HUES64 (cell line): ENCODE measurements around the gene SAMD4B.

ENCODE experiments used
- H3K27ac ChIP-seq: 2 replicates; pipeline ENCODE4 v1.7.0; 2013; ENCODE audit warnings: low read depth, low read length, inconsistent platforms
- H3K27me3 ChIP-seq: 2 replicates; pipeline ENCODE4 v1.6.1; 2013; ENCODE audit warnings: mild to moderate bottlenecking, low read length; ENCODE audit not compliant: insufficient read depth
- H3K36me3 ChIP-seq: 2 replicates; pipeline ENCODE4 v1.6.1; 2013; ENCODE audit warnings: mild to moderate bottlenecking, low read length; ENCODE audit not compliant: insufficient read depth
- H3K4me1 ChIP-seq: 2 replicates; pipeline ENCODE4 v1.6.1; 2013; ENCODE audit warnings: mild to moderate bottlenecking, low read length, moderate library complexity; ENCODE audit not compliant: insufficient read depth
- H3K4me3 ChIP-seq: 2 replicates; pipeline ENCODE4 v1.5.1; 2013; ENCODE audit warnings: mild to moderate bottlenecking, low read length, moderate library complexity
- H3K9ac ChIP-seq: 2 replicates; pipeline ENCODE4 v1.6.1; 2013; ENCODE audit warnings: mild to moderate bottlenecking, low read depth, low read length
- H3K9me3 ChIP-seq: 2 replicates; pipeline ENCODE4 v1.6.1; 2013; ENCODE audit warnings: low read depth, low read length; ENCODE audit not compliant: insufficient read depth
- WGBS: fragments of 150-250, 120-280 bp; methylation state at CpG from one replicate; pipeline ENCODE4 v1.1.7; 2013; ENCODE audit warnings: missing lambda C conversion rate; 5-methylcytosine and 5-hydroxymethylcytosine counted together

Gene SAMD4B

GRCh38 chr19:39399668-39400050 is 57.4 kb downstream of the SAMD4B start:
- WGBS: 93% methylated on average over 4 of the region's 4 CpGs
- no peak overlapping the region for H3K27ac ChIP-seq
- H3K9ac ChIP-seq: no peak overlapping the region
- H3K36me3 ChIP-seq: peaks cover 11% of the 10 kb centered on the region
- no peaks in the 10 kb centered on the region for H3K27me3 ChIP-seq
- no peaks in the 10 kb centered on the region for H3K9me3 ChIP-seq
- no peak overlapping the region for H3K4me3 ChIP-seq
- H3K4me1 ChIP-seq: peaks cover 14% of the 10 kb centered on the region

DNA sequence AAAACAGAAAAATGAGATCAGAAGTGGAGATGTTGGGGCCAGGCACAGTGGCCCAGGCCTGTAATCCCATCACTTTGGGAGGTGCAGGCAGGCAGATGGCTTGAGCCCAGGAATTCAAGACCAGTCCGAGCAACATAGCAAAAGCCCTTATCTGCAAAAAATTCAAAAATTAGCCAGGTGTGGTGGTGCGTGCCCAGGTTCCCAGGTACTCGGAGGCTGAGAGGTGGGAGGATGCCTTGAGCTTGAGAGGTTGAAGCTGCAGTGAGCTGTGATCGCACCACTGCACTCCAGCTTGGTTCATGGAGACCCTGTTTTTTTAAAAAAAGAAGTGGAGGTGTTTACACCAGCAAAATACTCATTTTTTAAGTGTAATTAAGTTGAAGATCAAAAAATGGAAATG is 57.8 kb downstream of the SAMD4B start:
- H3K36me3 ChIP-seq: peaks cover 9% of the 10 kb centered on the region
- H3K9ac ChIP-seq: no peak overlapping the region
- H3K4me1 ChIP-seq: peaks cover 16% of the 10 kb centered on the region
- H3K27ac ChIP-seq: no peak overlapping the region
- no peak overlapping the region for H3K4me3 ChIP-seq
- H3K9me3 ChIP-seq: no peaks in the 10 kb centered on the region
- WGBS: 95% methylated on average over 4 of the region's 4 CpGs
- H3K27me3 ChIP-seq: no peaks in the 10 kb centered on the region

DNA sequence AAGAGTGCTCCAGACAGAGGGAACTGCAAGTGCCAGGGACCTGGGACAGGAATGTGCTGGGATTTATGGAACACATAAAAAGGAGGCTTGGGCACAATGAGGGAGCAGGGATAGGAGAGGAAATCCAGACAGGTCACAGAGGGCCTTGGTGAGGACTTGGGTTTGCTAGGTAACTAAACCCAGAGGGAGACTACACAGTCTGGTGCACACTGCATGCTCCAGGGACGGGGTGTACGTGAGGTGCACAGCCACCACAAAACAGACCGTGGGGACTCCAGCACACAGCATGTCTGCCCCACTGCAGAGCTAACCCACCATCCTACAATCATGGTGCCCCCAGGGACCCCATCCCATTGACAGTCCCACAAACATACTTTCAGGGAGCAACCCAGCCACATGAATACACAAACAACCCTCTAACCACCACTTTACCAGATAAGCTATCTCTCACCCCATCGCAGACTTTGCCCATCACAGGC is 58.9 kb downstream of the SAMD4B start:
- Histone ChIP-seq H3K27me3 (no peaks in the 10 kb centered on the region), H3K9ac (no peak overlapping the region), H3K4me3 (no peak overlapping the region), H3K9me3 (no peaks in the 10 kb centered on the region), H3K27ac (peak overlapping the region; percentile 98; the same call in 1 of the 2 replicates), H3K36me3 (0 out of 2 replicates have a peak, but pooled peaks cover 5% of the 10 kb centered on the region), H3K4me1 (peaks cover 23% of the 10 kb centered on the region)
- 90% methylated on average over 4 of the region's 4 CpGs for WGBS

DNA sequence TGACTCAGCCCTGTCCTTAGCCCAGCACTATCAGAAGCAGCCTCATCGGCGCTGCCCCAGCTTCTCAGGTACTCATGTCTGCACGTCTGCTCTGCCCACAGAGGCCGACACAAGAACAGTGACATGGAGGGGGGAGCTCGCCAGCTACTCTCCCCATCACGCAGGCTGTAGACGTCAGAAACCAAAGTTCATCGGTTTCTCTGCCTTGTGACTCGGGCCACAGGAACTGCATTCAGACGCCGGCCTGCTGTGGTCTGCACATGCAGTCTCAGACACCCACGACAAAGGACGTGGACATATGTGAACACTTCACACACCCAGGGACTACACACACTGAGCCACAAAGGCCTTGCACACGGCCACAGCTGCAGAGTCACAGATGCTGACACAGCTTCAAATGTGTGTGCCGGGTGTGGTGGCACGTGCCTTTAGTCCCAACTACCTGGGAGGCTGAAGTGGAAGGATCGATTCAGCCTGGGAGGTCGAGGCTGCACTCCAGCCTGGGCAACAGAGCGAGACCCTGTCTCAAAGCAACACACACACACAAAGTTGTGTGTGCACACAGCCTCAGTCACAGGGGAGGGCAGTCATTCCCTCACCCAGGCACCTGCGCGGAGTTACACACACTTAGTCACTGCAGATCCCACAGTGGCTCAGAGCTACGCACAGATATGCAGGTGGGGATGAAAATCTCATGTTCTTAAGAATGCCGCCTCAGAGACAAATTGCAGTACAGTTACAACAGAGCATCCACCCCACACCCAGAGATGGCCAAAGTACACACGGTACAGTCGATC is 59.5 kb downstream of the SAMD4B start:
- H3K9ac ChIP-seq: peak overlapping the region; percentile 82
- H3K27me3 ChIP-seq: no peaks in the 10 kb centered on the region
- 77% methylated on average over 25 of the region's 25 CpGs for WGBS
- 0 out of 2 replicates have a peak, but pooled peaks cover 5% of the 10 kb centered on the region for H3K36me3 ChIP-seq
- H3K27ac ChIP-seq: peak overlapping the region; percentile 98
- H3K9me3 ChIP-seq: no peaks in the 10 kb centered on the region
- H3K4me1 ChIP-seq: peaks cover 25% of the 10 kb centered on the region
- peak overlapping the region; percentile 67 for H3K4me3 ChIP-seq

GRCh38 chr19:39402346-39403300 is 60.4 kb downstream of the SAMD4B start:
- H3K27me3 ChIP-seq: no peaks in the 10 kb centered on the region
- H3K9me3 ChIP-seq: no peaks in the 10 kb centered on the region
- peak overlapping the region; percentile 67 for H3K4me3 ChIP-seq
- H3K4me1 ChIP-seq: peaks cover 25% of the 10 kb centered on the region
- H3K36me3 ChIP-seq: 0 out of 2 replicates have a peak, but pooled peaks cover 2% of the 10 kb centered on the region
- peak overlapping the region; percentile 82 for H3K9ac ChIP-seq
- H3K27ac ChIP-seq: peak overlapping the region; percentile 98
- 5% methylated on average over 59 of the region's 59 CpGs for WGBS

DNA sequence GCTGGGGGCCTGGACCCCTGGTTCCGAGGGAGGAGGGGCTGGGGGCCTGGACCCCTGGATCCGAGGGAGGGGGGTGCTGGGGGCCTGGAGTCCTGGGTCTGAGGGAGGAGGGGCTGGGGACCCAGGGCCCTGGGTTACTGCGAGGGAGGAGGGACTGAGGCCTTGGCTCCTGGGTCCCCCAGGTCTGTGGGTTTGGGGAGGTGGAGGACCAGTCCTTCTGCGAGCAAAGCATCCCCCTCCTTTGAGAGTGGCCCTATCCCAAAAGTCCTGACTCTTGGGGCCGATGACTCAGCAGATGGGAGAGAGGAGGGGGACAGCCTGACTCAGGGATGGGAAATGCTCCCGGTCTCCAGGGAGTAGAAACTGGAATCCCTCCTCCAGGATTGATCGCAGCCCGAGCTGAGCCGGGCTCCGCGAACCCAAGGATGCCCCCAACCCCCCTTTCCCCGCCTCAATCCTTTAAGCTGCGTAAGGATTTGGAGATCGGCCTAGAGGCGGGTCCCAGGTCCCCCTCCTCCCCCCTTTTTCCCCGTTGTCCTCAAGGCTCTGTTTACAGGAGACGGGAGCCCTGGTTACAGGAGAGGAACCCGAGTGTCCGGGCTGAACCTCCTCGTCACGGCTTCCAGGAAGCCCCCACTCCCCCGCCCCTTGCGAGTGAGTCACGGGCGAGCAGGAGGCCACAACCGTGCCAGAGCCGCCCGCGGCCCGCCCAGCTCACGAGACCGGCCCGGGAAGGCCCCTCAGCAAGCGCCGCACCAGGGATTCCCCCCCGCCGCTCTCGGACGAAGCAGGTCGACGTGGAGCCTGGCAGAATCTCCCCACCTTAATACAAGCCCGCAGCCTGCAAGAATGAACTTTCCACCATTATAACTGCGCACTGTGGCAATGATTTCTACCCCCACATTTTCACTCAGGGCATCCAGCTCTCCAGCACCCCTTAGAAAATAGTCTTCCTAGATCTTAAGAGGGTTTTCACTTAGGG is 61.4 kb downstream of the SAMD4B start:
- Histone ChIP-seq H3K36me3 (0 out of 2 replicates have a peak, but pooled peaks cover 2% of the 10 kb centered on the region), H3K27me3 (no peaks in the 10 kb centered on the region), H3K9me3 (no peaks in the 10 kb centered on the region), H3K27ac (peak overlapping the region; percentile 98), H3K4me1 (peaks cover 22% of the 10 kb centered on the region), H3K4me3 (peak overlapping the region; percentile 67), H3K9ac (peak overlapping the region; percentile 82)
- WGBS: 2% methylated on average over 43 of the region's 43 CpGs

DNA sequence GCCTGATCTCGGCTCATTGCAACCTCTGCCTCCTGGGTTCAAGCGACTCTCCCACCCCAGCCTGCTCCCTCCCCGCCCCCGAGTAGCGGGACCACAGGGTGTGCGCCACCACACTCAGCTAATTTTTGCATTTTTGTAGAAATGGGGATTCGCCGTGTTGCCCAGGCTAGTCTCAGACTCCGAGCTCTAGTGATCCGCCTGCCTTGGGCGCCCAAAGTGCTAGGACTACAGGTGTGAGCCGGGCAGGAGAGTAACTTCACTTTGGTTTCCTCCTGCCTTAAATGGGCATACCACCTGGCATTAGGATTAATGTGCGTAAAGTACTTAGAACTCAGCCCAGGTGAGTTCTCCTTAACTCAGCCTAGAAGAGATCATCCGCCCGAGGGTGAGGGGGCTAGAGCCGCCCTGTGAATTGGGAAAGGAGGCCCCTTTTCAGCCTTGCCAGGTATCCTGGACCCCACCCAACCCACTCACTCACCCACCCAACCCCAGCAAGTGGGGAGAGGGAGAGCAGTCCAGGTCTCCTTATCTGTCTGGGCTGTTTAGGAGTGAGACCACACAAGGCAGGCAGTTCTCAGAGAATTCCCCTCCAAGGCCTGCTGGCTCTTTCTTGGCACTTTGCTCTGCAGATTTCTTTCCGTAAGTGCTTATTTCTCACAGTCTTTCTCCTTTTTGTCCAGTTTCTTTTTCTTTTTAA is 63.2 kb downstream of the SAMD4B start:
- WGBS: 90% methylated on average over 16 of the region's 17 CpGs
- H3K36me3 ChIP-seq: no peaks in the 10 kb centered on the region
- peak overlapping the region; percentile 97; the same call in 1 of the 2 replicates for H3K4me3 ChIP-seq
- no peaks in the 10 kb centered on the region for H3K9me3 ChIP-seq
- H3K27me3 ChIP-seq: no peaks in the 10 kb centered on the region
- H3K9ac ChIP-seq: no peak overlapping the region
- peak overlapping the region; percentile 38; the same call in 1 of the 2 replicates for H3K27ac ChIP-seq
- peaks cover 30% of the 10 kb centered on the region for H3K4me1 ChIP-seq

GRCh38 chr19:39405958-39406655 is 63.9 kb downstream of the SAMD4B start:
- WGBS: 18% methylated on average over 21 of the region's 22 CpGs
- Histone ChIP-seq H3K27me3 (no peaks in the 10 kb centered on the region), H3K9ac (no peak overlapping the region), H3K4me3 (peak overlapping the region; percentile 97), H3K36me3 (no peaks in the 10 kb centered on the region), H3K4me1 (peaks cover 37% of the 10 kb centered on the region), H3K27ac (peak overlapping the region; percentile 41; the same call in 1 of the 2 replicates), H3K9me3 (no peaks in the 10 kb centered on the region)

GRCh38 chr19:39406656-39407409 is 64.6 kb downstream of the SAMD4B start, which contains the start of gene ZFP36:
Gene ZFP36 (plus strand): TSS chr19:39406847. CDS start chr19:39406905, 58 bp downstream.
- H3K9me3 ChIP-seq: no peaks in the 10 kb centered on the region
- under 1% methylated on average over 56 of the region's 56 CpGs for WGBS
- peak within 1 kb of the TSS; percentile 97 for H3K4me3 ChIP-seq
- H3K4me1 ChIP-seq: peaks cover 38% of the 10 kb centered on the region
- peak within 1 kb of the TSS; percentile 81 for H3K9ac ChIP-seq
- H3K27me3 ChIP-seq: no peaks in the 10 kb centered on the region
- H3K27ac ChIP-seq: peak within 1 kb of the TSS; percentile 83; the same call in 1 of the 2 replicates
- no peaks in the 10 kb centered on the region for H3K36me3 ChIP-seq
